Measurements from ENCODE around the gene NELFE.

DNA sequence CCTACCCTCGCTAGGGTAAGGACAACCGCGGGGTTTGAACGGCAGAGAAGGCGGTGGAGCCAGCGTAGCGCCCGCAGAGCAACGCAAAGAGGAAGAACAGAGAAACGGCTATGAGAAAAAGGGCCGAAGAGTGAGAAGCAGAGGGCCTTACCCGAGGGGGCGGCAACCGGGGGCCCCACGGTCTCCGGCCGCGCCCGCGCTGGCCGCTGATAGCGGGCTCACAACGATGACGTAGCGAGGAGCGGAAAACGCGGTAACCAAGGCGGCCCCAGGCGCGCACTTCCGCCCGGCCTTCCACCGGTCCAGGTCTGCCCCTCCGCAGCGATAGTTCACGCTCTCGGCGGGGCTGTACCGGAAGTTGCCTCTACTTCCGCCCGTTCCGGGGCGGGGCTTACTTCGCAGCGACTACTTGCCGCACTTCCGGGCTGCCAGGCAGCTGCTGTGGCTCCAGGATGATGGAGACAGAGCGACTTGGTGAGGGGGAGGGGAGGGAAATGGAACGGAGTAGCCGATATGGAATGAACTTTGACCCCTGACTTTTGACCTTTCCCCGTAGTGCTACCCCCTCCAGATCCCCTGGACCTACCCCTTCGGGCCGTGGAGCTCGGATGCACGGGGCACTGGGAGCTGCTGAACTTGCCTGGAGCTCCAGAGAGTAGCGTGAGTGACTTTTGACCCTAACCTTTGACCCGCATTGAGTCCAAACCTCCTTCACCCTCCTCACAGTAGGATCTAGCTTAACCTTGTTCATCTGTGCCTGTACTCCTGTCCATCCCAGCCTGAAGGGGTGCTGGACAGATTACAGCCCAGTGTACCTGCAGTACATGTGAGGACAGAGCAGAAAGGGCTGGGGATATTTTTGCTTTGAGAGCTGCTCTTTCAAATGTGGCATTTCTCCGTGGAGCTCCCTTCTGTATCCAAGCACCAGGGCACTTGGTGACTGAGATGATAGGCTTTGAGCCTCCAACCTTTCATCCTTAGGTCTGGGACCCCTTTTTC lies at the start of gene NELFE, which contains the start of gene SKIC2:
- TF ChIP-seq, protein P1, sequence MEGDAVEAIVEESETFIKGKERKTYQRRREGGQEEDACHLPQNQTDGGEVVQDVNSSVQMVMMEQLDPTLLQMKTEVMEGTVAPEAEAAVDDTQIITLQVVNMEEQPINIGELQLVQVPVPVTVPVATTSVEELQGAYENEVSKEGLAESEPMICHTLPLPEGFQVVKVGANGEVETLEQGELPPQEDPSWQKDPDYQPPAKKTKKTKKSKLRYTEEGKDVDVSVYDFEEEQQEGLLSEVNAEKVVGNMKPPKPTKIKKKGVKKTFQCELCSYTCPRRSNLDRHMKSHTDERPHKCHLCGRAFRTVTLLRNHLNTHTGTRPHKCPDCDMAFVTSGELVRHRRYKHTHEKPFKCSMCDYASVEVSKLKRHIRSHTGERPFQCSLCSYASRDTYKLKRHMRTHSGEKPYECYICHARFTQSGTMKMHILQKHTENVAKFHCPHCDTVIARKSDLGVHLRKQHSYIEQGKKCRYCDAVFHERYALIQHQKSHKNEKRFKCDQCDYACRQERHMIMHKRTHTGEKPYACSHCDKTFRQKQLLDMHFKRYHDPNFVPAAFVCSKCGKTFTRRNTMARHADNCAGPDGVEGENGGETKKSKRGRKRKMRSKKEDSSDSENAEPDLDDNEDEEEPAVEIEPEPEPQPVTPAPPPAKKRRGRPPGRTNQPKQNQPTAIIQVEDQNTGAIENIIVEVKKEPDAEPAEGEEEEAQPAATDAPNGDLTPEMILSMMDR (IDR thresholded peaks at IDR 0.05): no peak
- TF ChIP-seq POLR2A (IDR thresholded peaks at IDR 0.05): peak; percentile 18 to 67

Data from heart left ventricle (tissue), 13 donors.